SKM-1 treated with dmso at 0.1 percent for 144 hours (cell line): ENCODE measurements around the gene CCDC71L.

Source experiments
- DNase-seq: peaks from one replicate; lab custom pipeline; 2025; ENCODE audit not compliant: unreplicated experiment; lab: John Stamatoyannopoulos, UW

Gene CCDC71L

DNA sequence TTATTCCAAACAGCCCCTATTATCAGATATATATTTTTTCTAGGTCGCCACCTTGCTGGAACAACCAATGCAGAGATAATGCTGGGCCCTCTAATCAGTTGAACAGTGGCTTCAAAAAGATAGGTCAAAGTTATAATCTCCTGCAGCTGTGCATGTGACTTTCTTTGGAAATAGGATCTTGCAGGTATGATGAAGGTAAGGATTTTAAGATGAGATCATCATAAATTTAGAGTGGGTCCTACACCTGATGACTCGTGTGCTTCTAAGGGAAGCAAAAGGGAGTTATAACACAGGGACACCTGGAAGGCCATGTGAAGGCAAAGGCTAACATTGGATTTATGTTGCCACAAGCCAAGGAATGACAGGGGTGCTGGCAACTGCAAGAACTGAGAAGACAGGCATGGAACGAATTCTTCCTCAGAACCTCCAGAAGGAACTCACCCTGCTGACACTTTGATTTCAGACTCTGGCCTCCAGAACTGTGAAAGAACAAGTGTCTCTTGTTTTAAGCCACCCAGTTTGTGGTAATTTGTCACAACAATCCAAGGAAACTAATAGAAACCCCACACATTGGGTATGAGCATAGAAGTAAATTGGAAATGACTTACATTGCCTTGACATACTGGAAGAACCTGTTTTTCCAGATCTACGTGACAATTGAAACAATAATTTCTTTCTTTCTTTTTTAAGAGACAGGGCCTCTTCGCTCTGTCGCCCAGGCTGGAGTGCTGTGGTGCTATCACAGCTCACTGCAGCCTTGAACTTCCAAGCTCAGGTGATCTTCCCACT lies 34.4 kb downstream of the CCDC71L start:
- DNase-seq: no peak

DNA sequence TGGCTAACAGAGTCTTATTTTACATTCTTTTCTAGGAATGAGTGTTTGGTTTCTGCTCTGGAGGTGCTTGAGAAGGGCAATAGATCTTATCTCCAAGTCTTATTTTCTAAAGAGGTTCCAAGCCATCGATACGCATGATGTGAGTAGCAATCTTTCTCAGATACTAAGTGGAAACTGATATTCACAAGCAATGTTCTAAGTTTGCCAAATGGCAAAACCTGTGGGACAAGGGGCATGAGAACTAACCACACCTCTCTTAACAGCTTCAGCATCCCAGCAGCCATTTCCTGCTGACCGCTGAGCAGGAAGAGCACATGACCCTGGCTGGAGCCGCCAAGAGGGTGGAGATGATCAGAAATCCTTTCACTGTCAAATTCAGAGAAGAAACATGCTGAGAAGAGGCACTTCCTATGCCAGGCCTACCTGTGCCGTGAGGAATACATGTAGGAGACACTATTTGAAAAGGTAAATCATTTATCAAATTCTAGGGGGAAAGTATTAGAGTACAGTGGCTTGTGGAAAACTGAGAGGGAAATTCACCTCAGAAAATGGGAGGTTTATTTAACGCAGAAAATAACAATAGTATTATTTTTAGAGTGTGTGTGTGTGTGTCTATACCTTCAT lies 35.2 kb downstream of the CCDC71L start:
- DNase-seq: no peak

DNA sequence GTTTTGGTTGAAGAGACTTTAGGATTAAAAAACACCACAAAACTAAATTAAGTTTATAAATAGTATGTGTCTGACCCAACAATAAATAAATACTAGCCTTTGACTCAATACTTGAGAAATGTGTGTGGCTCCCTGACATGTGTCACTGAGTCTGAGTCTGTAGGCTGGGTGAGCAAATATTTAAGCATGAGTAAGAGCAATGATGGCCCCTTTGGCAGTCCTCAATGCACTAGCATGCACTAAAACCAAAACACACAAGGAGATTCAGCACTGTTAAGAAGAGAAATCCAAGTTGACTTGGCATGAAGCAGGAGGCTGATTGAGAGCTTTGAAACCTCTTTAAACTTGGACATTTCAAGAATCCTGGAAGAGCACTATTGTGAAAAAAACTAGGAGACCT lies 37.1 kb downstream of the CCDC71L start:
- DNase-seq: no peak

DNA sequence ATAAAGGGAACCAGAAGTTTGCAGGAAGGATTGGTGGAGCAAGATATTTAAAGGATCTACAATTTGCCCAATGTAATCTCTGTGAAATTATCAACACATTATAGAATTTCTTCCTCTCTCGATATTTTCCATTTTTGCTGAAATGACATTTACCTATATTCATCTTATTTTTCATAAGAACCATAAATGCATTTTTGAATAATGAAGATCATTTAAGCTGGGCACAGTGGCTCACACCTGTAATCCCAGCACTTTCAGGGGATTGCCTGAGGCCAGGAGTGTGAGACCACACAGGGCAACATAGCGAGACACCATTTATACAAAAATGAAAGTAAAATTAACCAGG lies 37.7 kb downstream of the CCDC71L start:
- no peak for DNase-seq

DNA sequence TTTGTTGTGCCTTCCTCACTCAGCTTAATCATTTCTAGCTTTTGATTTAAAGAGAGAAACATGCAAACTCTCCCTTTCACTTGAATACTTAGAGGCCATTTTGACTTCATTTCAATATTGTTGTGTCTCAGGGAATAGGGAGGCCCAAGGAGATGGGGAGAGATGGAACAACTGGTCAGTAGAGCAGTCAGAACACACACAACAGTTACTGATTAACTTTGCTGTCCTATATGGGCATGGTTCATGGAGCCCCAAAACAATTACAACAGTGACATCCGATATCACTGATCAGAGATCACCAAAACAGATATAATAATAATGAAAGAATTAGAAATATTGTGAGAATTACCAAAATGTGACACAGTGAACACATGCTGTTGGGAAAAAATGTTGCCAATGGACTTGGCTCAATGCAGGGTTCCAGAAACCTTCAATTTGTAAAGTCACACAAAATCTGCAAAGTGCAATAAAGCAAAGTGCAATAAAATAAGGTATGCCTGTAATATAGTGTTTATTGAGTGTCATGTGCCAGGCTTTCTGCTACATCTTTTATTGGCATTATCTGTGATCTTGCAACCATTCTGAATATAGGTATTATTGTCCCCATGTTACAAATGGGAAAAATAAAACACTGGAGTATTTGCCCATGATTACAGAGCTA lies 38.2 kb downstream of the CCDC71L start:
- DNase-seq: no peak

DNA sequence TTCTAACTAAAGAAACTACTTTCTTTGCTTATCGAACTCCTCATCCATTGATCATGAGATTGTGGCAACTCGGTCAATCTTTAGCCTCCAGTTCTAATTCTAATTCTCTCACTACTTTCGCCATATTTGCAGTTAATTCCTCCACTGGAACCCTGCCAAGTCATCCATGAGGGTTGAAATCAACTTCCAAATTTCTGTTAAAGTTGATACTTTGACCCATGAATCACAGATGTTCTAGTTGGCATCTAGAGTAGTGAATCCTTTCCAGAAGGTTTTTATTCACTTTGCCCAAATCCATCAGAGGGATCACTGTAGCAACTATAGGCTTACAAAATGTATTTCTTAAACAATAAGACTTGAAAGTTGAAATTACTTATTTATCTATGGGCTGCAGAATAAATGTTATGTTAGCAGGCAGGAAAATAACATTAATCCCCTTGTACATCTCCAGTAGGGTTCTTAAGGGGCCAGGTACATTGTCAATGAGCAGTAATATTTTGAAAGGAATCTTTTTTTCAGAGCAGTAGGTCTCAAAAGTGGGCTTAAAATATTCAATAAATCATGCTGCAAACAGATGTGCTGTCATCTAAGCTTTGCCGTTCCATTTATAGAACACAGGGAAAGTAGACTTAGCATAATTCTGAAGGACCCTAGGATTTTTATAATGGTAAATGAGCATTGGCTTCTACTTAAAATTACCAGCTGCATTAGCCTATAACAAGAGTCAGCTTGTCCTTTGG lies 39.4 kb downstream of the CCDC71L start:
- DNase-seq: no peak

DNA sequence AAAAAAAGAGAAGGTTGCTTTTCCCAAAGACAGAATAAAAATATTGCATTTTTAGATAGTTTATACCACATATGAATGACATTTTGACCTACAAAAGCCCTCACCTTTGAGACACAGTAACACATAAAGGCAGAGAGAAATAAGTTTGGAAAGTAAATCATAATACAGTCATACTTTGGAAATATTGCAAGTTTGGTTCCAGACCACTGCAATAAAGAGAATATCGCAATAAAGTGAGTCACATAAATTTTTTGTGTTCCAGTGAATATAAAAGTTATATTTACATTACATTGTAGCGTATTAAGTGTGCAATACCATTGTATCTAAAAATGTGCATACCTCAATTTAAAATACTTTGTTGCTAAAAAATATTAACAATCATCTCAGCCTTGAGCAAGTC lies 40.3 kb downstream of the CCDC71L start:
- DNase-seq: no peak

DNA sequence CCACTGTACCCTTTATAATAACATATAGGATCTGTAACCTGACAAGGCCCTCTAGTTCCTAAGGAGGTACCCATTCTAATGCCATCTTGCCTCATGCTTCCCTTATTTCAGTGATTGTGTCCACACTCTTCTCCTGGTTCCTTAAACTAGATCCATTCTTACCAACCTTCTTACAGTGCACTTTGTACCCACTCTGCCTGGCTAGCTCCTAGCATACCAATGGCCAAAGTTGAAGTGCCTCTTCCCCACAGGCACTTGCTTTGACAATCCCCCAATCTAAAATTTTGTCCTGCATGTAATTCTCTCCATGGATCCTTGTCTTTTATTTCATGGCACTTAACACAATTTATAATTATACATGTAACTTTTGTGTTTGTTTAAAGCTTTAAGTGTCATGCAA lies 40.9 kb downstream of the CCDC71L start:
- DNase-seq: no peak

DNA sequence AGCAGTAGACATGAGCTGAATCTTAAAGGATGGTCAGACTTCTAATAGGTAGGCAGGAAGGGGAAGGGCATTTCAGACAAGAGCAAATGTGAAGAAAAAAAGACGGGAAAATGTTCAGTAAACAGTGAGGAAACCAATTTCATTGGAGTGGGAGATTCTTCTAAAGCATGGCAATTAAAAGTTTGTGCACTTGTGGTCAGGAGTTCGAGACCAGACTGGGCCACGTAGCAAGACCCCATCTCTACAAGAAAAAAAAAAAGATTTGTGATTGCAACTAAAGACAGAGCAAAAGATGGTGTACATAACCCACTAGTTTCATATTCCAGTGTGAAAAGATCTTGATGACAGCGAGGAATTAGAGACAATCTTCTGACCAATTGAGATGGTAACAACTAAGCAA lies 41.7 kb downstream of the CCDC71L start:
- DNase-seq: no peak

DNA sequence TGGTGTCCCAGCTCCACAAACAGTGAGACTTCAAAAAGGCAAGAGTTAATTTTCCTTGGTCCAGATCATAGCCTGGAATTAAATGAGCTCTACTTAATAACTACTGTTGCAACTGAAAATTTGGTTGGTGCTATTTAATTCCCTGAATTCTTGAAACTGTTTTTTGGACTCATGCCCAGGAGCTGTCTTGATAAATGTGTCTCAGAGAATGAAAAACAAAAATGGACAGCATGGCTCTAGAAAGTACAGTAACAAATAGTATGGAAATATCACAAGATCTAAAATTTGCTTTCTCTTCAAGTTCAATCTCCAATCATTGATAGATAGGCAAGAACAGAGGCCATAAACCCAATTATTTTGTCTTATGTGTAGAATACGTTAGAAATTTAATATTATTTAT lies 42.5 kb downstream of the CCDC71L start:
- DNase-seq: no peak

DNA sequence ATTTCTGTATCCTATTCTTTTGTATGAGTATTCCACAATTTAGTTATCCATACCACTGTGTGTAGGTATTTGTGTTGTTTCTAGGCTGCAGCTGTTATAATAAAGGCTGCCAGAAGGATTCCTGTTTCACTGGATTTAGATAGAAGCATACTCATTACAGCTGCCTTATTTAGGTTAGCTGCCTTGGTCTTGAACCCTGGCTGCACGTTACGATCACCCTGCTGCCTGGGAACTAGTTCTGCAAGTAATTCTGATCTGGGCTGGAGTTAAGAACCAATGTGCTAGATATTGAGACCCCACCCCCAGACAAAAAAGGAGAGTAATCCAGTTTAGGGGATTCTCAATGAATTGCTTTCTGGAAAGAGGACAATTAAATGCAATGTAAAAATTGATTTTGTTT lies 43.1 kb downstream of the CCDC71L start:
- no peak for DNase-seq

DNA sequence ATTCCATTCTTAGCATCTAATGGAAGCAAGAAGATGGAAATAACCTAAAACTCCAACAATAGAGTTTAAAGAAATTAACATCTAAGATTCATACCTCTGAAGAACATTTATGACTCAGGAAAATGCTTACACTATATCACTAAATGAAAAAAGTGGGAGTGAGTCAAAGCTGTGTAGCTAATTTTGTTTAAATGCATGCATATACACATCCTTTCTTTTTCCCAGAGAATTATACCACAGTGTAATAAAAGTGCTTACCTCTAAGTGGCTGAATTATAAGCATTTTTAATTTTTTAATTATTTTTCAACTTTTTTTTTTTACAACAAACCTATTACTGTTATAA lies 44.3 kb downstream of the CCDC71L start:
- no peak for DNase-seq

DNA sequence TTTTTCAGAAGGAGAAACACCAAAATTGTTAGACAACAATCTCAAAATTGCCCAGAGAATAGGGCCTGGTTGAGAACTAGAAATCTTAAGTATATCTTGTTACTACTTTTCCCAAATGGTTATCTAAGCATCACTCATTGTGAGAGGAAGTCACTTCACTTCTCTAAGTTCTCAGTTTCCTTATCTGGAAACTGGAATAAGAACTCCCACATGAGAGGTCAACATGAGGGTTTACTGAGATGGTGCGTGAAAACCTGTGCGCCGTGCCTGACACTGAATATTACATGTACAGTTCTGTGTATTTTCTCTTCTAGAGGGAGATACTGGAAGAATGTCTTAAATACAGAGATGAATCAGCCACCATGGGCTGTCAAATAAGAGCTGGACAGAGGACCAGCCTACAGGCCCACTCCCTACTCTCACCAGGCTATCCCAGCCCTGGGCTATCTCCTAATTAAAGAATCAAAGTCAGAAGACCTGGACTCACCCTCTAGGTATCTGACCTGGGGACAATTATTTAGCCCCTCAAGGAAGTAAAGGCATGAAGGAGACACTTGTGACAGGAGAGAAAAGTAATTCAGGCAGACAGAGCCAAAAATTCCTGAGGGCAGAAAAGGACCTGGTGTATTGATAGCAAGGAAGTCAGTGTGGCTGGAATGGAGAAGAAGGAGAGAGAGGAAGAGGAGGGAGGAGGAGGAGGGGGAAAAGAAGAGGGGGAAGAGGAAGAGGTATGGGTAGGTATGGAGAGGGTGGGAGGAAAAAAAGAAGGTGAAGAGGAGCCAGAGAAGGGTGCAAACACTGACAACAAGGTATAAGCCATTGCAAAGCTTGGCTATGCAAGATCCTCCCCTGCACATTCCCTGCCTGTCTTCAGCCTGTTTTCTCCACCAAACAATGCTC lies 44.9 kb downstream of the CCDC71L start:
- no peak for DNase-seq

DNA sequence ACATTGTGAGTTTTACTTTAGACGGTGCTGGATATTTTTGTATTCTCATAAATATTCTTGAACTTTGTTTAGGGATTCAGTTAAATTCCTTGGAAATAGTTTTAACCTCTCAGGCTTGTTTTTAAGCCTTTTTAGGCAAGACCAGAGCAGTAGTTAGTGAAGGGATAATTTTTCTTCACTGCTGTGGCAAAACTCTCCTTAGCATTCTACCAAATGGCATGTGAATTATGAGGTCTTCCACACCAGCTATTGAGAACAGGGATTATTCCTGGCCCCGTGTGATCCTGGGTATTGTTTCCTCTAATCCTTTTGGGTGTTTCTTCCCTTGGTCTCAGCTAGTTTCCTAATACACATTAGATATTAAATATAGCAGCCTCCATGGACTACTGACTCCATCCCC lies 46.2 kb downstream of the CCDC71L start:
- DNase-seq: no peak

DNA sequence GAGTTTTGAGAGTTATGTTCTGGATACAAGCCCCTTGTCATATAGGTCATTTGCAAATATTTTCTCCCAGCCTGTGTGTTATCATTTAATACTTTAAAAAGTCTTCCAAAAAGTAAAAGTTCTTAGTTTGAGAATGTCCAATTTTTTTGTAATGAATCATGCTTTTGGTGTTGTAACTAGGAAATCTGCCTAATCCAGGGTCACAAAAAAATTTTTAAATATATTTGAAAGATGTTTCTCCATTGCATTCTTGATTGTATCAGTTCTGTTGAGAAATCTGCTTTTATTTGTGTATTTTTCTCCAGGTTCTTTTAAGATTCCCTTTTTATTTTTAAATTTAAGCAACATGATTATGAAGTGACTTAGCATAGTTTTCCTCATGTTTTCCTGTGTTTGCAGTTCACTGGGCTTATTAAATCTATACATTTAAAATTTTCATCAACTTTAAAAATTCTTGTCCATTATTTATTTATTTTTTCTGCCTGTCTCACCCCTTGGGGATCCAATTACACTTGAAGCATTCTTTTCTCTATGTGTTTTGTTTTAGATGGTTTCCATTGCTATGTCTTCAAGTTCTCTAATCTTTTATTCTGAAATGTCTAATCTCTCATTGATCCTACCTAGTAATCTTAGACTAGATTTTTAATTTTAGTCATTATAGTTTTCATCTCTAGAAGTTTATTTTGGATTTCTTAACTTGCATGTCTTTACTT lies 47.0 kb downstream of the CCDC71L start:
- no peak for DNase-seq

DNA sequence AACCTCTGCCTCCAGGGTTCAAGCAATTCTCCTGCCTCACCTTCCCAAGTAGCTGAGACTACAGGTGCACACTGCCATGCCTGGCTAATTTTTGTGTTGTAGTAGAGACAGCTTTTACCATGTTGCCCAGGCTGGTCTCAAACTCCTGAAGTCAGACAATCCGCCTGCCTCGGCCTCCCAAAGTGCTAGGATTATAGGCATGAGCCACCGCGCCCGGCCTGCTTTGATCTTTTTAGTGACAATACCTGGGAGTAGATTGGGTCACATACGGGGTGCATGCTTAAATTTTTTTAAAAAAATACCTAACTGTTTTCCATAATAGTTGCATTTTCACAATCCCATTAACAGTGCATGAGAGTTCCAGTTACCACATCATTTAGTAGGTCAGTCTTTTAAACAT lies 47.7 kb downstream of the CCDC71L start:
- no peak for DNase-seq

DNA sequence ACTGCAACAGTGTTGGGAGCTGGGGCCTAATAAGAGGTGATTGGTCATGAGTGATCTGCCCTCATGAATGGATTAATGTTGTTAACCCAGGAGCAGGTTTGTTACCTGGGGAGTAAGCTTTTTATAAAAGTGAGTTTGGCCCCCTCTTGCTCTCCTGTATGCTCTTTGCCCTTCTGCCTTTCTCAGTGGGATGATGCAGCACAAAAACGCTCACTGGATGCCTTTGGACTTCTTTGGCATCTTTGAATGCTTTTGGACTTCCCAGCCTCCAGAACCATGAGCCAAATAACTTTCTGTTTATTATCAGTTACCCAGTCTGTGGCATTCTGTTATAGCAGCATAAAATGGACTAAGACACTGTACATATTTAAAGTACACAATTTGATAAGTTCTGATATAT lies 48.5 kb downstream of the CCDC71L start:
- DNase-seq: no peak

DNA sequence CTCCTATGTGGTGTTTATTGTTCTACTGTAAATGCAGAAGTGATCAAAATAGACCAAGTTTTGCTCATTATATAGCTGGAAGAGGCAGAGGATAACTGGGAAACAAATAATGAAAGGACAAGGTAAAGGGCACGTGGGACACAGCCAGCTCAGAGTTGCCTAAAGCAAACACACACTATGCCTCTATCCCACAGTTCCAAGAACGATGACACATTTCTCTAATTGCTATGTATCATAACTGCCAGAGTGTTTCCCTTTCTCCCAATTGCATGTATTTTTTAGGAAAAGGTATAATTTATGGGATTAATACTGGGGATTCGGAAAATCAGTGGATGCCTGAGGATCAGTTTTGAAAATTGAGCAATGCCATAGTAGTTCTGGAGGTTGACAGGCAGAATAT lies 49.0 kb downstream of the CCDC71L start:
- no peak for DNase-seq

DNA sequence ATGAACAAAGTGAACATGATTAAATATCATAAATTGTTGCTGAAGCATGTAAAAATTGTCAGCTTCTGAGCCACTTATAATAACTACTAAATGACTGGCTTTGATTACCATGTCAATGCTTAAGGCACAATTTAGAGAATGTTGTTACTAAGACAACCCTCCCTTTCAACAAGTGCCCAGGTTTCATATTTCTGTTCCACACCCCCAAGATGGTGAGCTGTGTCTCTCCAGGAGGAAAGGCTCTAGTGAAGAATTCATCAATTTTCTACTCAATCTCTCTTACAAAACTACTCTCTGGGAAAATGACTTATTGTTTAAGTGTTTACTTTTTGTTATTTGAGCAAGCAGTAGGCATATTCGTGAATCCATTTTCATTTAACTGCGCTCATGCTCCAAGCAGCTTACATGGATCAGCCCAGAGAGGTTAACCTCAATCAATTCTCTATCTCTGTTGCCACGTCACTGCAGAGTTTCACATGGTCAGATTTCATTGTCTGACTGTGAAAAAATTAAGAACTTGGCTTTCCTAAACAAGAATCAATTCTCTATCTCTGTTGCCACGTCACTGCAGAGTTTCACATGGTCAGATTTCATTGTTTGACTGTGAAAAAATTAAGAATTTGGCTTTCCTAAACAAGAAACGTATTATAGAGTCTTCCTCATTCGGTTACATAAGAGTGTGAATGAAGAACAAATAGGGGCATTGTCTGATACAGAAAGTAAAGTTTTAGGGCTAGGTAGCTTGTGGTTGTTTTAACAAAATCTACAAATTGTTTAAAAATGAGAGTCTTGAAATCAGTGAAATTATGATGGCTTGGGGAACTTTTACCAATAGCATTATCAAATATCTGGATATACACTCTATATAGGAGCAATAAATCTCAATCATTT lies 49.7 kb downstream of the CCDC71L start:
- no peak for DNase-seq
